ENCODE measurements around the gene EIF2B4.

DNA sequence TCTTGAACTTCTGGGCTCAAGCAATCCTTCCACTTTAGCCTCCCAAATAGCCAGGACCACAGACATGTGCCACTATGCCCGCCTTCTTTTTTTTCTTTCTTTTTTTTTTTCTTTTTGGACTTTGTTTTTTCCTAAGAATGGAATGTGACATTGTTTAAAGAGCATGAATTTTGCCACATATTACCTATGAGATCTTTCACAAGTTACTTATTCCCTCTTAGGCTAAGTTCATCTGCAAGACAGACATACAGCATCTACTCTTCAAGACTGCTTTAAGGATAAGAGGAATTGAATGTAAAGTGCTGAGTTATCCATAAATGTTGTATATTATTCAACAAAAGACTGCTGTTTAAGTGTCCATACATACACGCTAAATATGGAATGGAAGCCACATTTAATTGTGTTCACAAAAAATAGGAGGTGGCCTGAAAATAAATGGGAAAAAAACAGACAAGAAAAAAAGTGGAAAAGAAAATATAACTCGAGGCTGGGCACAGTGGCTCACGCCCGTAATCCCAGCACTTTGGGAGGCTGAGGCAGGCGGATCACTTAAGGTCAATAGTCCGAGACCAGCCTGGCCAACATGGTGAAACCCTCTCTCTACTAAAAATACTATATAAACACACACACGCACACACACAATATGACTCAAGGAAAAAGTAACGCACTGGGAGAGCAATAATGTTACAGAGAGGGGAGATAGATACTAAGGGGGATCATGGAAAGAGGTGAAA, 42.4 kb upstream of the EIF2B4 start:
- TF ChIP-seq POLR2AphosphoS5 (IDR thresholded peaks at IDR 0.05), result no peak
- TF ChIP-seq, protein P1, sequence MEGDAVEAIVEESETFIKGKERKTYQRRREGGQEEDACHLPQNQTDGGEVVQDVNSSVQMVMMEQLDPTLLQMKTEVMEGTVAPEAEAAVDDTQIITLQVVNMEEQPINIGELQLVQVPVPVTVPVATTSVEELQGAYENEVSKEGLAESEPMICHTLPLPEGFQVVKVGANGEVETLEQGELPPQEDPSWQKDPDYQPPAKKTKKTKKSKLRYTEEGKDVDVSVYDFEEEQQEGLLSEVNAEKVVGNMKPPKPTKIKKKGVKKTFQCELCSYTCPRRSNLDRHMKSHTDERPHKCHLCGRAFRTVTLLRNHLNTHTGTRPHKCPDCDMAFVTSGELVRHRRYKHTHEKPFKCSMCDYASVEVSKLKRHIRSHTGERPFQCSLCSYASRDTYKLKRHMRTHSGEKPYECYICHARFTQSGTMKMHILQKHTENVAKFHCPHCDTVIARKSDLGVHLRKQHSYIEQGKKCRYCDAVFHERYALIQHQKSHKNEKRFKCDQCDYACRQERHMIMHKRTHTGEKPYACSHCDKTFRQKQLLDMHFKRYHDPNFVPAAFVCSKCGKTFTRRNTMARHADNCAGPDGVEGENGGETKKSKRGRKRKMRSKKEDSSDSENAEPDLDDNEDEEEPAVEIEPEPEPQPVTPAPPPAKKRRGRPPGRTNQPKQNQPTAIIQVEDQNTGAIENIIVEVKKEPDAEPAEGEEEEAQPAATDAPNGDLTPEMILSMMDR (IDR thresholded peaks at IDR 0.05), result no peak

Data from gastroesophageal sphincter (tissue), 3 donors.